B cell (primary cell): ENCODE measurements around the gene MVB12B. TPM values are rescaled to one million over a fixed set of nuclear protein-coding genes. Genes with fewer than 3 reads are reported as not detected.

Experiments used
- ATAC-seq: fragments of 200-7000 bp; cut with Tn5 transposase; one replicate; pipeline ENCODE4 v1.10.0; 2021; ENCODE audit warnings: low read depth, mild to moderate bottlenecking, moderate number of reproducible peaks, moderate library complexity
- CTCF ChIA-PET: fragments of 350-600 bp; sonication (Branson Sonifier 250); formaldehyde crosslinking; loops from one replicate; lab custom pipeline; 2021; ENCODE audit warnings: antibody characterized with exemption, inconsistent platforms; lab: Charles Lee
- POLR2A ChIA-PET: fragments of 350-600 bp; sonication (Branson Sonifier 250); formaldehyde crosslinking; loops from one replicate; lab custom pipeline; 2021; ENCODE audit warnings: antibody characterized with exemption; lab: Charles Lee
- DNase-seq: peaks from one replicate; pipeline ENCODE4 v3.0.0; 2013
- H2AFZ ChIP-seq: 2 replicates; pipeline ENCODE4 v1.6.1; 2012; ENCODE audit warnings: mild to moderate bottlenecking, low read depth, low read length; ENCODE audit not compliant: insufficient read depth, poor library complexity, severe bottlenecking
- H3K27ac ChIP-seq, 2 donors: 1 replicate in 1 of 2; 2 replicates in 1 of 2; pipeline ENCODE4 v1.5.1; 2012 to 2013; ENCODE audit warnings: low read length in 2 of 2, mild to moderate bottlenecking in 2 of 2, moderate library complexity in 1 of 2
- H3K27me3 ChIP-seq, 4 experiments: fragments of 200-600 bp in 1 of 4; sonication (generic) in 1 of 4; replicated peaks in 1 of 4; 1 replicate in 2 of 4; 2 replicates in 2 of 4; pipeline versions ENCODE4 v1.6.1 to v1.7.0; 2013 to 2016; ENCODE audit warnings: low read length in 3 of 4, mild to moderate bottlenecking in 2 of 4, mixed read lengths in 1 of 4, moderate library complexity in 1 of 4; ENCODE audit not compliant: insufficient read depth in 4 of 4, control insufficient read depth in 3 of 4; ENCODE audit errors: control extremely low read depth in 1 of 4
- H3K36me3 ChIP-seq, 2 experiments: replicated peaks in 1 of 2; 1 replicate in 1 of 2; 2 replicates in 1 of 2; pipeline versions ENCODE4 v1.6.1 to v1.7.1; 2013; ENCODE audit warnings: low read length in 1 of 2; ENCODE audit not compliant: insufficient read depth in 2 of 2, control insufficient read depth in 1 of 2; ENCODE audit errors: control extremely low read depth in 1 of 2, extremely low read depth in 1 of 2
- H3K4me1 ChIP-seq, 2 donors: fragments of 200-600 bp in 1 of 2; sonication (generic) in 1 of 2; 1 replicate in 1 of 2; 2 replicates in 1 of 2; pipeline versions ENCODE4 v1.5.1 to v1.6.1; 2013 to 2017; ENCODE audit warnings: low read length in 2 of 2; ENCODE audit not compliant: control insufficient read depth in 2 of 2, insufficient read depth in 2 of 2
- H3K4me2 ChIP-seq: replicated peaks from 2 replicates; pipeline ENCODE3; 2012; ENCODE audit warnings: mild to moderate bottlenecking, low read depth, low read length; ENCODE audit not compliant: poor library complexity, severe bottlenecking
- H3K4me3 ChIP-seq, 5 experiments: fragments of 200-600 bp in 1 of 5; sonication (generic) in 1 of 5; 1 replicate in 3 of 5; 2 replicates in 2 of 5; pipeline versions ENCODE4 v1.5.1 to v1.7.0; 2011 to 2016; ENCODE audit warnings: low read length in 4 of 5, mild to moderate bottlenecking in 4 of 5, low read depth in 2 of 5, control low read depth in 1 of 5, moderate library complexity in 1 of 5; ENCODE audit not compliant: insufficient read depth in 1 of 5; ENCODE audit errors: control extremely low read depth in 1 of 5, extremely low read depth in 1 of 5
- H3K79me2 ChIP-seq: fragments of 200-600 bp; sonication (generic); one replicate; pipeline ENCODE4 v1.6.0; 2016; ENCODE audit warnings: low read length; ENCODE audit not compliant: control insufficient read depth, insufficient read depth
- H3K9ac ChIP-seq: fragments of 200-600 bp; sonication (generic); 2 replicates; pipeline ENCODE4 v1.6.1; 2017; ENCODE audit warnings: mild to moderate bottlenecking, low read length, moderate library complexity
- H3K9me3 ChIP-seq, 3 donors: one replicate each; pipeline versions ENCODE4 v1.6.1 to v1.7.1; 2013; ENCODE audit warnings: low read length in 2 of 3; ENCODE audit not compliant: control insufficient read depth in 2 of 3, insufficient read depth in 1 of 3; ENCODE audit errors: control extremely low read depth in 1 of 3
- H4K20me1 ChIP-seq: 2 replicates; pipeline ENCODE4 v1.6.0; 2012; ENCODE audit warnings: mild to moderate bottlenecking, low read length; ENCODE audit not compliant: insufficient read depth, control insufficient read depth, poor library complexity, severe bottlenecking
- H3K27ac Mint-ChIP-seq: one replicate; pipeline ENCODE4 v1.8.0; 2021; ENCODE audit warnings: mixed read lengths
- H3K27me3 Mint-ChIP-seq: one replicate; pipeline ENCODE4 v1.8.0; 2021; ENCODE audit warnings: mixed read lengths
- H3K4me1 Mint-ChIP-seq: one replicate; pipeline ENCODE4 v1.8.0; 2021; ENCODE audit warnings: mixed read lengths
- H3K4me3 Mint-ChIP-seq: one replicate; pipeline ENCODE4 v1.8.0; 2021; ENCODE audit warnings: mixed read lengths
- H3K9me3 Mint-ChIP-seq: one replicate; pipeline ENCODE4 v1.8.0; 2022; ENCODE audit warnings: mixed read lengths; ENCODE audit not compliant: insufficient read depth
- EZH2 ChIP-seq: IDR thresholded peaks from 2 replicates; pipeline ENCODE4 v1.6.1; 2012; ENCODE audit warnings: borderline replicate concordance, low read depth, mild to moderate bottlenecking, moderate library complexity, low read length; ENCODE audit not compliant: insufficient read depth, poor library complexity, severe bottlenecking
- WGBS: methylation state at CpG from one replicate; pipeline ENCODE4 v1.1.5; 2013; ENCODE audit warnings: missing lambda C conversion rate; ENCODE audit not compliant: insufficient coverage; 5-methylcytosine and 5-hydroxymethylcytosine counted together
- intact Hi-C: fragments of 100-400 bp; cut with micrococcal nuclease; formaldehyde crosslinking; loops from one replicate; pipeline ENCODE4 v1.10.0; 2022
- polyA plus RNA-seq: library from polyadenylated mRNA; depleted of rRNA; stranded (reverse); fragments of >200 nt; gene quantifications from 2 replicates; pipeline ENCODE4 v1.2.3, GENCODE V29; 2012
- total RNA-seq, 2 donors: library from RNA; stranded (reverse); fragments of 120-200 nt in 1 of 2; gene quantifications; 1 replicate in 1 of 2; 2 replicates in 1 of 2; pipeline versions ENCODE4 v1.2.3 to v1.2.4, GENCODE V29; 2013 to 2022
- TF ChIP-seq, protein P1 (sequence below): fragments of 200-600 bp; IDR thresholded peaks from one replicate; pipeline ENCODE4 v1.8.0; 2022; ENCODE audit warnings: antibody characterized with exemption, mild to moderate bottlenecking

Gene MVB12B
- total and polyA plus RNA-seq, 2 donors (not counting 1 experiment from before 2014, with no cell fraction given) = 1.2 to 9.8 TPM

DNA sequence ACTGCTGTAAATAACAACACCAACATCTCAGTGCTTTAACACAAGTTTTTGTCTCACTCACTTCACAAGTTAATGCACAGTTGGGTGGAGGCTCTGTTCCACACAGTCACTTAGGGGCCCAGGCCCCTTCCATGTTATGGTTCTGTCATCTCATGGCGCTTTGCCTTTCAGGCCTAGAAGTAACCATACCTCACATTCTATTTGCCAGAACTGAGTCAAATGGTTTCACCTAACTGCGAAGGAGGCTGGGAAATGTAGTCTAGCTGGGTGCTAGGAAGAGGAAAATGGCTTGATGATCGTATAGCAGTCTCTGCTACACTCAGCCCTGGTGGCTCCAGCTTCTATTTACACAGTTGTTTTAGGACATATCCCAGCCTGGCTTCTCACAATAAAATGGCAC, 23.1 kb upstream of the MVB12B start:
- no peak for DNase-seq
- Mint-ChIP-seq H3K27ac (no peak overlapping the region), H3K27me3 (peaks cover 7% of the 10 kb centered on the region), H3K4me1 (no peaks in the 10 kb centered on the region), H3K9me3 (no peaks in the 10 kb centered on the region), H3K4me3 (no peak overlapping the region)
- ATAC-seq = no peak
- CTCF ChIA-PET = interaction anchor here (1.2 to 5.1 kb wide), 5 partner anchors 15 to 896 kb away, joined by 3 to 72 read pairs (median 10); no protein-coding TSS in a partner anchor
- Histone ChIP-seq H3K36me3 (no peaks in the 10 kb centered on the region), H3K4me1 (no peaks in the 10 kb centered on the region), H3K27me3 (peaks cover 0 to 5% (median 0%) of the 10 kb centered on the region in 4 experiments), H2AFZ (no peak overlapping the region), H3K4me3 (no peak overlapping the region), H3K9ac (no peak overlapping the region), H3K79me2 (no peaks in the 10 kb centered on the region), H3K27ac (no peak overlapping the region), H3K4me2 (no peak overlapping the region), H4K20me1 (no peaks in the 10 kb centered on the region), H3K9me3 (no peaks in the 10 kb centered on the region)
- intact Hi-C loops = no loop called here
- WGBS = no CpG with 5 or more reads among the region's 3 CpGs
- POLR2A ChIA-PET = no interaction called here
- TF ChIP-seq, protein P1, sequence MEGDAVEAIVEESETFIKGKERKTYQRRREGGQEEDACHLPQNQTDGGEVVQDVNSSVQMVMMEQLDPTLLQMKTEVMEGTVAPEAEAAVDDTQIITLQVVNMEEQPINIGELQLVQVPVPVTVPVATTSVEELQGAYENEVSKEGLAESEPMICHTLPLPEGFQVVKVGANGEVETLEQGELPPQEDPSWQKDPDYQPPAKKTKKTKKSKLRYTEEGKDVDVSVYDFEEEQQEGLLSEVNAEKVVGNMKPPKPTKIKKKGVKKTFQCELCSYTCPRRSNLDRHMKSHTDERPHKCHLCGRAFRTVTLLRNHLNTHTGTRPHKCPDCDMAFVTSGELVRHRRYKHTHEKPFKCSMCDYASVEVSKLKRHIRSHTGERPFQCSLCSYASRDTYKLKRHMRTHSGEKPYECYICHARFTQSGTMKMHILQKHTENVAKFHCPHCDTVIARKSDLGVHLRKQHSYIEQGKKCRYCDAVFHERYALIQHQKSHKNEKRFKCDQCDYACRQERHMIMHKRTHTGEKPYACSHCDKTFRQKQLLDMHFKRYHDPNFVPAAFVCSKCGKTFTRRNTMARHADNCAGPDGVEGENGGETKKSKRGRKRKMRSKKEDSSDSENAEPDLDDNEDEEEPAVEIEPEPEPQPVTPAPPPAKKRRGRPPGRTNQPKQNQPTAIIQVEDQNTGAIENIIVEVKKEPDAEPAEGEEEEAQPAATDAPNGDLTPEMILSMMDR = no peak
- TF ChIP-seq EZH2 = no peak

DNA sequence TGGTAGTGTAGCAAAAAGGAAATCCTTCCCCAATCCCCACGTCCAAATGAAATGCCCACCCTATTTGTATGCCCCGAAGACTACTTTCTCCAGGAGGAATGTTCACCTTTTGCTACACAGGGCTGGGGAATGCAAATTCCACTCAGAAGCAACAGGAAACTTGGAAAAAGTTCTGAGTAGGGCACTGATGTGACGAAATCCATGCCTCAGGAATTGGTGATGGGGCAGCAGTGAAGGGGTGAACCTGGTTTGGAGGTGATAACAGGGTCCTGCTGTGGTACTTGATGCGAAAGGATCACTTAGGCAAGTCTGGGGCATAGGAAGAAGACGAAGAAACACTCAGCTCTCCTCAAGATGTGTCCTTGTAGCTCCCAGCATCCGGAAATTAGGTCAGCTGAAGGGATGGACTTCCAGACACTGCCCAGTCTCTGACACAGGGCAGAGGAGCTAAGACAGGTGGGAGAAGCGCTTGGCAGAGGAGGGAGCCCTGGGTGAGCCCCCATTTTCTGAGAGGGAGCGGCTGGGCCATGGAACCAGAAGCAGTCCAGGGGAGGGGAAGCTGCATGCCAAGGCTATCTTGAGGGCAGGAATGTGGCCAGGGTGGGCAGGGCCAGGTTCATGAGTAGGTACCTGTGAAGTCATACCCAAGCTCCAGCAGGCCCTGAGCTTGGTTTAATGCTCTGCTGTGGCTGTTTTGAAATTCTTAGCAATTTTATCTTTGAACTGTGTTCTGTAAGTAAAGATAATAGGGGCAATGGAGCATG, 22.2 kb upstream of the MVB12B start:
- intact Hi-C loops = no loop called here
- Mint-ChIP-seq H3K27me3 (peaks cover 1% of the 10 kb centered on the region), H3K27ac (no peak overlapping the region), H3K9me3 (no peaks in the 10 kb centered on the region), H3K4me3 (no peak overlapping the region), H3K4me1 (peaks cover 5% of the 10 kb centered on the region)
- no peak overlapping the region for H3K9ac ChIP-seq
- no peak overlapping the region for H3K4me2 ChIP-seq
- no peaks in the 10 kb centered on the region for H4K20me1 ChIP-seq
- H3K9me3 ChIP-seq = no peaks in the 10 kb centered on the region
- peaks cover 3% of the 10 kb centered on the region in 2 donors for H3K4me1 ChIP-seq
- H3K27ac ChIP-seq = no peak overlapping the region
- no peak overlapping the region for H2AFZ ChIP-seq
- no peak overlapping the region for H3K4me3 ChIP-seq
- H3K27me3 ChIP-seq = peaks cover 0 to 5% (median 0%) of the 10 kb centered on the region in 4 experiments
- POLR2A ChIA-PET = no interaction called here
- no peak for TF ChIP-seq EZH2
- TF ChIP-seq, protein P1 = no peak
- DNase-seq (no peak), ATAC-seq (no peak)
- H3K79me2 ChIP-seq = no peaks in the 10 kb centered on the region
- WGBS = 80% methylated on average over 7 of the region's 8 CpGs
- CTCF ChIA-PET = interaction anchor here (5.1 kb wide), 2 partner anchors 93 to 187 kb away, joined by 54 to 72 read pairs; no protein-coding TSS in a partner anchor
- H3K36me3 ChIP-seq = no peaks in the 10 kb centered on the region
